HEK293T (cell line): Measurements from ENCODE around the gene TRNP1.

Source experiments
- BHLHE40 ChIP-seq: fragments of 450-650 bp; IDR thresholded peaks from 2 replicates; pipeline ENCODE4 v1.6.1; 2016; ENCODE audit warnings: mild to moderate bottlenecking, moderate library complexity, borderline replicate concordance
- L3MBTL2 ChIP-seq: fragments of 450-650 bp; conservative IDR thresholded peaks from 2 replicates; pipeline ENCODE4 v1.6.1; 2016; ENCODE audit warnings: mild to moderate bottlenecking
- NFRKB ChIP-seq: fragments of 450-650 bp; IDR thresholded peaks from 2 replicates; pipeline ENCODE4 v1.6.1; 2016; ENCODE audit warnings: mild to moderate bottlenecking, moderate library complexity

DNA sequence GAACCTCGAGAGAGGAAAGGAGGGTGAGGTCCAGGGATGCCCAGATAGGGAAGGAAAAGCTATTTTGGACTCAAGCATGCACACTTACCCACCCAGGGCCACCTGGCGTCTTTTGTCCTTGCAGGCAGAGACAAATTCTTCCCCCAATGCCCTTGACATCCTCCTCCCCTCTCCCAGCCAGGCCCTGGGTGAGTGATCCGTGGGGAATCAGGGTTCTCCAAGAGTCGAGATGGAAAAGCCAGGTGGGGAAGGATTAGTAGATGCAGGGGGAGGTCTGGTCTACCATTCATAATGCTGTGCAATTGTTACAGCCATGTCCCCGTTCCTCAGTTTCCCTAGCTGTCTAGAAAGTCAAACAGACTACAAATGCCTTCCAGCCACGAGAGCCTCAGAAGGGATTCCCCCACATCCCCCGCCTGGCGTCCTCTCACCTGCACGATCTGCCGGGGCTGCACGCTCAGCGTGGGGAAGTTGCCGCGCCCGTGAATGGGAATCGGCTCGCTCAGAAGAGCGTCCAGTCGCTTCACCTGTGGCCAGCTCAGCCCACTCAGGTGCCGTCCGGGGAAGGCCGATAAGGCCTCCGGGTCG, 18.6 kb downstream of the TRNP1 start:
- TF ChIP-seq BHLHE40 (no peak), L3MBTL2 (no peak), NFRKB (no peak)
